HuH-7 (cell line): ENCODE measurements around the gene SYNDIG1.

ENCODE experiments used
- DNase-seq: peaks from one replicate; pipeline ENCODE4 v3.0.0; 2011; ENCODE audit warnings: low spot score

SYNDIG1 gene

DNA sequence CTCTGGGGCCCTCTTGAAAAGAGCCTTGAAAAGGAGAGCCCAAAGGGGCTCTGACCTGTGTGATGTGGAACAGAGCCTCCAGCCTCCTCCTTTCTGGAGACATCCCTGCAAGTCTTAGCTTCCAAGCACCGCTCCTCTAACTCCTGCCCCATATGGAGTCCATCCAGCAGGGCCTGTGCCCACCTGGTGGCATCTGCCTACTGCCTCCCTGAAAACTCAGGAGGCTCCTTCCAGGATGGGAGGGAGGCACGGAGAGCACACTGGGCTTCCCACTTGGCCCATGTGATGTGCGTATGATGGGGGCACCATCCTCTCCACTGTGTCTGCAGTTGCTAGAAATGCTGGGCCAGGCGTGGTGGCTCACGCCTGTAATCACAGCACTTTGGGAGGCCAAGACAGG lies 98.1 kb downstream of the SYNDIG1 start:
- DNase-seq = no peak

DNA sequence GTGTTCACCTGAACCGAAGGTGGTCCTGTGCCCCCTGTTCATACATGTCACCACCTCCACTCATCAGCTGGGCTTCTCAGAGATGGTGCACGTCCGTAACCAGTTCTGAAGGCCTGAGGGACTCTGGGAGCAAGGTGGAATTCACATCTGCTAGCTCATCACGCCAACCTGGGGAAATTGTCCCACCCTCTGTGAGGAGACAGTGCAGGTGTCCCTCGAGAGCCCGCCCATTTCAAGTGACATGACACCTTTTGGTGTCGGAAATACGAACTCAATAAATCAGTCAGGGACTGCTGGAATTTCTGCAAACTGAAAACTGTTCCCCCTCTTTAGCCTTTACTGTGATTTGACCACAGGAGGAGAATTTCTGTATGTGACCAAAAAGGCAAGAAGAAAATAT lies 99.4 kb downstream of the SYNDIG1 start:
- no peak for DNase-seq

DNA sequence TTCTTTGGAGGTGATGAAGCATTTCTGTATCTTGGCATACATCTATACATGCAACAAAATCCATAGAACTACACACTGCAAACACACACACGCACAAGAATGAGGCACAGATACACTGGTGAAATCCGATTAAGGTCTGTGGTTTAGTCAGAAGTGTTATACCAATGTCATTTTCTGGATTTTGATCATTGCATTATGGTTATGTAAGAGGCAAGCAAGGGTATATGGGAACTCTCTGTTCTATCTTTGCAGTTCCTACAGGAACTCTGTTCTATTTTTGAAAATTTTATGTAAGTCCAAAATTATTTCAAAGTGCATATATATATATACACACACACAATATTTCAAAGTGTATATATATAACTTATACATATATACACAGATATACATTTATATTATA lies 101.7 kb downstream of the SYNDIG1 start:
- no peak for DNase-seq

DNA sequence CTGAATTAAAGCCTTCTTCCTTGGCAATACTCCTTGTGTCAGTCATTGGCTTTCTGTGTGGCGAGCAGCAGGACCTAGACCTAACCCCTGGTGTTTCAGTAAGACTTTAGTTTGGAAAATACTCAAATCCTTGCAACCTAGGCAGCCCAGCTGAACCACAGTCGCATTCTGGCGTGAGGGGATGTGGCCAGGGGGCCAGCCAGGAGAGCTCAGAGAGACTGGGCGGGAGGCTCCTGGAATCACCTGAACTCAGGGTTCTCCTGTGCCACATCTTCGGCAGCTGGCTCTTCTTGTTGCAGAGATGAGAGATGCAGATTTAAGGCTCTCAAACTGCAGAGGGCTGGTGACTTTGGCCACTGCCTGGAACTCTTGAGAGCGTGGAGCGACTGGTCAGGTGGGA lies 102.7 kb downstream of the SYNDIG1 start:
- DNase-seq = no peak

DNA sequence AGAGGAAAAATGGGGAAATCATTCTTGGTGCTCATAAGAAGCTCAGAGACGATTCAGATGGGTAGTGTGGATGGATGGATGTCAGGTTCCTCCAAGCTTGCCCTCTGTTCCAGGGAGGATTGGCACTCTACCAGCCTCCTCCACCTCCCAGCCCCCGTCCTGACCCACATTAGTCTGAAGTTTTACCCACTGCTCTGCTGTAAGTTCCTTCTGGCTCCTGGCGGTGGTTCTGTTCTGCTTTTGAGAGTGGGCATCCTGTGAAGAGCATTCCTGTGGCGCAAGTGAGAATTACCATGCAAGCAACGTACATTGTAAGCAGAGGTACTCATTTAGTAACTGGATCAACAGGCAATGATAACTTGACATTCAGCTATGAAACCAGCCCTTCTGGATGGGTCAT lies 103.4 kb downstream of the SYNDIG1 start:
- no peak for DNase-seq

DNA sequence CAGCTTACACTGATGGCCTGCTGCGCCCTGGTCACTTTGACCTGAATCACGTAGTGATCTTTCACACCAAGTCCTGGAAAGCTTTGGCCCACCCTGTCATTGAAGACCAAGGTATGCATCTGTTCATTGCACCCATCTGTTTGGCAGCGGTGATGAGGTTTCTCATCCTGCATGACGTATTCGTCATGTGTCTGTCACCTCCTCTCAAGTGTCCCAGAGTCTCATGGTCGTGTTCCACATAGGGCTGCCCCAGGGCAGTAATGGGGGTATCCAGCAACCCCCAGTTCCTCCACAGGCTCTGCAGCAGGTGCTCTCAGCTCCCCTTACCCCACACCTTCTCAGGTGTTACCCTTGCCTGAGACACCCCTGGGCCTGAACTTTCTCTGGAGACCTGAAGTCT lies 104.1 kb downstream of the SYNDIG1 start:
- DNase-seq = no peak

DNA sequence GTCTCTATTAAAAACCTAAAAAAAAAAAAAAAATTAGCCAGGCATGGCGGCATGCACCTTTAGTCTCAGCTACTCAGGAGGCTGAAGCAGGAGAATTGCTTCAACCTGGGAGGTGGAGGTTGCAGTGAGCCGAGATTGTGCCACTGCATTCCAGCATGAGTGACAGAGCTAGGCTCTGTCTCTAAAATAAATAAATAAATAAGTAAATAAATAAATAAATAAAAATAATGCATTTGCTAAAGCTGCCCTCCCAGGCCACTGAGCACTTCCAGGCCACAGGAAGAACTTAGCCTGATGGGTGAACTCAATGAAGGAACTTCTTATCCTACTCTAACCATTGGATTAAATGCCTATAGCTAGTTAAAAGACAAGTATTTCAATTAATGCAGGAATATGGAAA lies 104.9 kb downstream of the SYNDIG1 start:
- no peak for DNase-seq

DNA sequence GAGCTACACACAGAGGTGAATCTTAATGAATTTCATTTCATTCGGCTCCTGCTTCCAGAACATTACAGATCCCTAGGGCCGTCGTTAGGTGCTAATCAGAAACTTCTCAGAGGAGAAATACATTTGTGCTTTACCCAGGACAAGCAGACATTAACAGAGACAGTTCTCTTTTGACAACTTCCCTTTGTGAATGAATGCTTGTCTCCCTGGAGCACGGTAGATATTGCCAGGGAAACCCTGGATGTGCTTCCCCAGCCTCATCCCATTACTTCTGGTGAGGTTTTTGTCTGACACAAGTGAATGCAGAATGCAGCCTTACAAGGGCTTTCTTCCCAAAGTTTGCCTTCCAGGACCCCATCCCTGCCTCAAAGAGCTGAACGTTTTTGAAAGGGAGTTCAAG lies 105.4 kb downstream of the SYNDIG1 start:
- DNase-seq = no peak

DNA sequence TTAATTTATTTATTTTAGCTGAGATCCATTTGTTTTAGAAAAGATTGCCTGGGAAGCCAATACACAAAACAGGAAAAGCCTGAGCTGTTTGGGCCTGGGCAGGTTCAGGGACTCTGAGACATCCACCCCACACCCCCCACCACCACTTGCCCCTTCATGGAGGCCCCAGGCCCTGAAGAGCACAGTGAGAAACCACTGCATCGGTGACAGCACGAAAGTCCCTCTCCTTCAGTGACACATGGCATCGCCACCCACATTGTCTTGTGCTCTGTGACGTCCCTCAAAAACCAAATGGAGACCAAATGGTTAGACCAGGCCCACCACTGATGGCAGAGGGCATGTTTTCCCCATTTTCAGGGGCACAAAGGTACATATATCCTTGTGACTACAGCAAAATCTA lies 106.4 kb downstream of the SYNDIG1 start:
- no peak for DNase-seq

DNA sequence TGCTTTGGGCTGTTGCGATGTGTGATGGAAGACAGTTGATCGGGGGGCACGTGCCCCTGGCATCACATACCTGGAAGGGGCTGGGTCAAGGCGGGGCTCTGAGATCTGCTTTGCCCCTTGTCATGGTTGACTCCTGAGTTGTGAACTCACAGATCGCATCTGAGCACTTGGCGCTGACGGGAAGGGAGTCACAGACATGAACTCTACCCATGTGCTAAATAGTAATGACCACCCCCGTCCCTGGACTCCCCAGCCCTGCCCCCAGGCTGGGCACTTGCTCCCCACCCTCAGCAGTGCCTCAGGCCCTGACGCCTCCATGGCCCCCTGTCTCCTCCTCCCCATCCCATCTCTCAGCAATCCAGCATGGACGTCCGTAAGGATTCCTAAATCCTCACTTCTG lies 107.0 kb downstream of the SYNDIG1 start:
- DNase-seq = no peak

DNA sequence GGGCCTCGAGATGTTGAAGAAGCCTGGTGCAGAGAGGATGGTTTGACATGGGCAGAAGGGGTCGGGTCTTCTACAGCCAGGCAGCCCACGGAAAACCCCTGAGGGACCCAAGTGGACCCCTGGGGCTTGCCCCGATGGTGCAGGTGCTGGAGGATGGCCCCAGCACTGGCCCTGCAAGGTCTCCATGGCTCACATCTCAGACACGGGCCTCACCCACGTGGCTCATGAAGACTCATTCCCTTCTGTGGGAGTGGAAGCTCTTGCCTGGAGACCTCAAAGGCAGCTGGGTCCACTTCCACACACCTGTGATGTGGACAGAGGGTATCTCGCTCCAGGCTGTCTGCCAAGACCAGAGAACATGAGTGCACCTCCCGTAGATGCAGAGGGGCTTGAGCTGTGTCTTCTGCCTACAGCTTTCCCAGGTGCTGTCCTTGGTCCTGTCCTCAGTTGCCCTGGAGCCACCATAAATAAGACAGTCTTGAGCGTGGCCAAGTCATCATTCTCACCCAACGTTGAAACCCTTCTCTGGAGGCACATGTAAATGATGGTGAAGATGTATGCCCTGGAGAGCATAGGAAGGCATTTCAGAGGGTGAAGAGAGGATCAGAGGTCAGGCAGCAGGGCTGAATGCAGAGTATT lies 108.0 kb downstream of the SYNDIG1 start:
- no peak for DNase-seq

DNA sequence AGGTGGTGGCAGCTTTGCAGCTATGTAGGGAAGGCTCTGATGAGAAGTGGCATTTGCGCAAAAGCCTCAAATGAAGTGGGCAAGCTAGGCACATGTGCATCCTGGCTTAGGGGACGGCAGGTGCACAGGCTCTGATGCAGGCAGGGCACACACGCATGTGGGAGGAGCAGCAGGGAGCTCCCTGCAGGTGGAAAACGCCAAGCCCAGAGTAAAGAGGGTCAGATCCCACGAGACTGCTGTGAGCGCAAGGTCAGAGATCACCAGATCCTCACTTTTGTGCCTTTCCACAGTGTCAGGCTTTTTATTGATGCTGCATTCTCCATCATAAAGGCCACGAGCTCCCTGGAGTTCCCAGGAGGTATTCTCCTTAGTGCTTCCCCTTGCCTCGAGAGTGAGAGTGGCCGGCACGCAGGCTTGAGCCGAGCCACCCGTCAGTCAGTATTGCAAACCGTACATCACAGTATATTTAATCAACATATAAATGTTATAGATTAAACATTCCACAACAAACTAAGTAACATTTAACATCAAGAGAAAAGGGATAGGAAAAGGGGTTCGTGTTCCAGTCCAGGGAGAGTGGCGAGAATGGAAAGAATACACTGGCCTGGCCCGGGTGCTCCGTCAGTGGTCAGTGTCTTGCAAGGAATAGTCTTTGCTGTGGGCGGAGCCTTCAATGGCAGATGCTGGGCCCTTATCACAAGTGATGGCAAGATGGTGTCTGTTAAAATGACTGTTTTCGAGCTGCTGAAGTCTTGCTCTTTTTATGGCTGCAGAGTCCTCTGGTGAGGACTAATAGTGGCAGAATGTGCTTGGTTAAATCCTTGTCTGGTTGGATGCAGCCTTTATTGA lies 109.4 kb downstream of the SYNDIG1 start:
- no peak for DNase-seq

DNA sequence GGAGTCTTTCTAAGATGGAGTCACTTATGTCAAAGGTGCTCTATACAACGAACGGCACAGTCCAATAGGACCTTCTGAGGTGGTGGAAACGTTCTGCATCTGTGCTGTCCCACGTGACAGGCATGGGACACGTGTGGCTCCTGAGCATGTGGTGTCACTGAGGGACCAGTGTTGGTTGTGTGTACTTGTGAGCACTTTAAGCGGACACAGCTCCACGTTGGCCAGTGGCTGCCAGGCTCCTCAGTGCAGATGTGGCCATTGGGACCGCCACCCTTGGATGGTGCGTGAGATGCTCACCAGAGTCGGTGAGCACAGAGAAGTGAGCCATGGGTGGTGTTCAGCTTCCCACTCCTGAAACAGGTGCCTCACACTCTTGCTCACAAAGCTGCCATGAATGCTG lies 110.0 kb downstream of the SYNDIG1 start:
- DNase-seq = no peak

DNA sequence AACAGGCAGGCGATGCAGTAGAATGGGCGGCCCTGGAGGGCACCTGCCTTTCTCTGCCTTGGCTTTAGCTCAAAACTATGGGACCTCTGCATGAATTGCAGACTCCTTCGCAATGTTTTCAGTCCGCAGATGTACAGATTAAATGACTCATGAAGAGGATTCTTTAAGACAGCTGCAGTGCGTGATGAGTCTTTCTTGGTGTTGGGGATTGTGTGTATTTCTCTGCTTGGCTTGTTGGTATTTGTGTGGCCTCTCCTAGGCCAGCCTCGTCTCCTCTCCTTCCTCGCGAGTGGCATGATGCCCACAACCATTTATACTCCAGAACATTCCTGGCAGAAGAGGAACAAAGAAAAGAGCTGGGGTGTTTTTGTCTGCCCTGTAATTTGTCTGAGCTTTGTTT lies 110.6 kb downstream of the SYNDIG1 start:
- no peak for DNase-seq

DNA sequence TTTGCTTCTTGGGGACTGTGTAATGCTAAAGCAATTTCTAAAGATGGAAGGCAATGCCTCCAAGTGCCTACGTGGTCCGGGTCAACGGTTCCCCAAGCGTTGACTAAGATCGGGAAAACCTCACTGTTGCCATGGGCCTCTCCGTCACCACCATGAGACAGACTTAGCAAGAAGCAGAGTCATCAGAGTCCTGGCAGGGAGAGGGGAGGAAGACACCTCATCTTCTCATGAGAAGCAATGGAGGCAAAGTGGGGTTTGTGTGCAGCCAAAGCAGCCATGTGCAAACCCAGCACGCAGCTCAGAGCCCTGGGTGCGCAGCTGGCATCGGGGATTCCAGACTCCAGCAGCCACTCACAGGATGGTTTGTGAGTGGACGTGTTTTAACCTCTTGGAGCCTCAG lies 111.4 kb downstream of the SYNDIG1 start:
- DNase-seq = no peak

DNA sequence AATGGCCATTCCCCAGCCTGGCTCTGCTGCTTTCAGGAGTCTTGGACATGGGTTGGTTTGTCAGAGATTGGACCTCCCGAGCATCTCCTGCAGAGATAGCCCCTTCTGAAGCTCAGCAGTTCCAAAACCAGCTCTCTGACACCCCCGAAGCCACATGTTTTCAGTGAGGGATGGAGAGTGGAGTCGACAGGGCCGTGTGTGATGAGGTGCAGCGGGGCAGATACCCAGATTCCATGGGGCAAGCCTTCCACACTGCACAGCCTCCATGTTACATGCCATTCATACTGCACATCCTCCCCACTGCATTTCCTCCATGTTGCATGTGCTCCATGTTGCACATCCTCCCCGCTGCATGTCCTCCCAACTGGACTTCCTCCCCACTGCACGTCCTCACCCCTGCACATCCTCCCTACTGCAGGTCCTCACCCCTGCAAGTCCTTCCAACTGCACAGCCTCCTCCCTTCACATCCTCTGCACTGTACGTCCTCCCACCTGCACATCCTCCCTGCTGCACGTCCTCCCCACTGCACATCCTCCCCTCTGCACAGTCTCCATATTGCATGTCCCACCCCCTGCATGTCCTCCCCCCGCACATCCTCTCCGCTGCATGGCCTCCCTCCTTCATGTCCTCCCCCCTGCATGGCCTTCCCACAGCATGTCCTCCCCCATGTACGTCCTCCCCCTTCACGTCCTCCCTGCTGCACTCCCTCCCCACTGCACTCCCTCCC lies 112.2 kb downstream of the SYNDIG1 start:
- no peak for DNase-seq

DNA sequence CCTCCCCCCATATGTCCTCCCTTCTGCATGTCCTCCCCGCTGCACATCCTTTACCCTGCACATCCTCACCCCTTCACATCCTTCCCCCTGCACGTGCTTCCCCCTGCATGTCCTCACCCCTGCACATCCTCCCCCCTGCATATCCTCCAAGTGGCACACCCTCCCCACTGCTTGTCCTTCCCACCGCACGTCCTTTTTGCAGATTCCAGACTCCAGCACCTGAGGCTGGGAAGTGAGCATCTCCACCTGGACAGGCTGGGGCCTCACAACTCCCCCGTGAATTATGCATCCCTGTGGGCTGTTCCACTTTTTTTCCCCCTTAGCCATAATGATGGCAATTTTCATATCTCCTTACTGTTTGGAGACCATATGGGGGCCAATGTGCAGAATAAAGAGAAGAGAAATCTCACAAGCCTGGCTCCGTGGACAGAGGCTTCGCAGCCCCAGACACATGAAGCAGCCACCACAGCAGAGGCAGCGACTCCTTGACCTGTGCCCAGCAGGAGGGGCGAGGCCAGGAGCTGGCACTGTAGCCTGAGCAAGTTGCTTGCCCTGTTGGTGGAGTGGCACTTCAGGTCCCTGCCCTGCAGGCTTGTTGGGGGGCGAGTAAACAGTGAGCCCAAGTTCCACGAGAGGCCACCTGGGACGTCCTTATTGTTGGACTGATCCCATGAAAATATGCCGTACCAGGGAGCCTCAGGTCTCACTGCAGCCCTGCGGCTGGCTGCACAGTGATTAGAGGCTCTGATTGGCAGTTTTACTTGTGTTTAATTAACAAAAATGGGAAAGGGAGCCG lies 113.1 kb downstream of the SYNDIG1 start:
- no peak for DNase-seq

DNA sequence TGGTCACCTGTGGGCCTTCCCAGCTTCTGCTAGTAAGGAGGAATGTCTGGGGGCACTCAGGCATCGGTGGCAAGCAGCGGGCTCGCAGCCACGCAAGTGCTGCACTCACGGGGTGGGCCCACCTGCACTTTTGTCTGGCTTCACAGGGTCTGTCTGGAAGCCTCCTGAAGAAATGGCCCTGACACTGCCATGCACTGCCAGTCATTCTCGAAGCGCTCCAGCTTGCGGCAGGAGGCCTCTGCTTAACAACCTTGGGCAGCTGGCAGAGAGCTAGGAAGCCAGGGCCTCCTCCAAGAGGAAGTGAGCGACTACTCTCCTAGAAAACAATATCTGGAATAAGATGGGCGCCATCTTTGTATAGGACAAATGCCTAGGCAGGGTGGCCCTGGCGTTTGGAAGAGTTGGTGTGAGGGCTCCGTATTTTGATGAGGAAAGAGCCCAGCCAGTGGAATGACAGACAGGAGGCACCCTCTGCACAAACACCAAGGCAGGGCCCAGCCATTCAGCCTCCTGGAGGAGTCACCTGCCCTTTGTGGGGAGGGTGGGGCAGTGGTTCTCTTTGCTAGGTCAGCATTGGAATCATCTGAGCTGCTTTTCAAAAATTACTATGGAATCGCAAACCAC lies 113.9 kb downstream of the SYNDIG1 start:
- no peak for DNase-seq

DNA sequence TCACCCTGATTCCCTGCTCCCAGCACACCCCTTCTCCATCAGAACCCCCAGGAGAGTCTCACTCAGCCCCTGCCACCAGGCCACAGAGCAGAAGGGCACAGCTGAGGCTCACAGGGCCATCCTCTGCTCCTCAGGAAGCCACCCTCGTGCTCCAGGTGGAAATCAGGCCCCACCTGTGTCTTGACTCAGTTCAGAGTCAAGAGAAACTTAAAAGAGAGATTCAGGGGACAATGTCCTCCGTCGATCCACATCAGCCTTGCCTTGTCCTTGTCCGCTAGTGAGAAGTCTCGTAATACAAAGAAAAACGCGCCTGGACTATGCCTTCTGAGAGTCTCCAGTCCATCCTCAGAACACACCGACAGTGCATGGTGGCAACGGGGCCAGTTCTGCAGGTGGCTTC lies 114.6 kb downstream of the SYNDIG1 start:
- DNase-seq = no peak

DNA sequence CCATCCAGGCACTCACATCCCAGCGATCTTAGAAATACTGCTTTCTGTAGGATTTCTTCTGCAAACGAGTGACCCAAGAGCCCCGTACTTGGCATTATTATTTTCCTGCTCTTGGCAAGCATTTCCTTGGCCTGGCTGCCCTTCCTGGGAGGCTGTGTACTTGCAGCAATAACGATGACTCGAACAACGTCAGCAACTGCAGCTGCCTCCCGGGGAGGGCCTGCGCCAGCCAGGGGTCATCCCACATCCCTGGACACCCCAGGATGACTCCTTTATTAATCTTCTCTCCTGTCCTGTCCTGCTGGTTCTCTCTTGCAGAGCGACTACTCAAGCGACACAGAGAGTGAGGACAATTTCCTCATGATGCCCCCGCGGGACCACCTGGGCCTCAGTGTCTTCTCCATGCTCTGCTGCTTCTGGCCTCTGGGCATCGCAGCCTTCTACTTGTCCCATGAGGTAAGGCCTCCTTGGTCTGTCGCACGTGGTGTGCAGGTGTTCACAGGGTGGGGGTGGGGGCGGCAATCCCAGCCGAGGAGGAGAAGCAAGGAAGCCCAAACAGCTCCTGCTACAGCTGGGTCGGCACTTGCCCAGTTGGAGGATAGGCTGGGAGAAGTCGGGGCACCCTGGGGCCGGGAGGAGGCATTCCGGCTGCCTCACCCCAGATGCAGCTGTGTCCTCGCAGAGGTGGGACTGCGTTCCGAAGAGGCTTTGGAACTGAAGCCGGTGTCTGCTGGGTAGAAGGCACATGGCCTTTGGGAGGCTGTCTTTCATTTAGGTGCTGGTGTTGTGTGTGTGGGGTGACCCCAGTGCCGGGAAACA lies 115.3 kb downstream of the SYNDIG1 start:
- DNase-seq = no peak
